Measurements from ENCODE around the gene QRFP.

DNA sequence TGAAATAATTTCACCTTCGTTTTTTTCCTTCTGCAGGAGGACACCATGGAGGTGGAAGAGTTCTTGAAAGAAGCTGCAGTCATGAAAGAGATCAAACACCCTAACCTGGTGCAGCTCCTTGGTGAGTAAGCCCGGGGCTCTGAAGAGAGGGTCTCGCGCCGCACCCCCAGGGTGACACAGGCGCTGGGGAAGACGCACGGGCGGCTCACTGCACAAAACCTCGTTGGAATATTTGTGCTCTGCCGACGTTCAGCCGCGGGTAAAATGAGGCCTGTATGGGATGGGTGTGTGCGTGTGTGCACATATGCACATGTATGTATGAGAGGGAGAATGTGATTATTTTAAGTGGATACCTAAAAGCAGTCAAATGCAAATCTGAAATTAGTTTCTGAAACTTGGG is 24.5 kb downstream of the QRFP start:
- TF ChIP-seq, protein P1, sequence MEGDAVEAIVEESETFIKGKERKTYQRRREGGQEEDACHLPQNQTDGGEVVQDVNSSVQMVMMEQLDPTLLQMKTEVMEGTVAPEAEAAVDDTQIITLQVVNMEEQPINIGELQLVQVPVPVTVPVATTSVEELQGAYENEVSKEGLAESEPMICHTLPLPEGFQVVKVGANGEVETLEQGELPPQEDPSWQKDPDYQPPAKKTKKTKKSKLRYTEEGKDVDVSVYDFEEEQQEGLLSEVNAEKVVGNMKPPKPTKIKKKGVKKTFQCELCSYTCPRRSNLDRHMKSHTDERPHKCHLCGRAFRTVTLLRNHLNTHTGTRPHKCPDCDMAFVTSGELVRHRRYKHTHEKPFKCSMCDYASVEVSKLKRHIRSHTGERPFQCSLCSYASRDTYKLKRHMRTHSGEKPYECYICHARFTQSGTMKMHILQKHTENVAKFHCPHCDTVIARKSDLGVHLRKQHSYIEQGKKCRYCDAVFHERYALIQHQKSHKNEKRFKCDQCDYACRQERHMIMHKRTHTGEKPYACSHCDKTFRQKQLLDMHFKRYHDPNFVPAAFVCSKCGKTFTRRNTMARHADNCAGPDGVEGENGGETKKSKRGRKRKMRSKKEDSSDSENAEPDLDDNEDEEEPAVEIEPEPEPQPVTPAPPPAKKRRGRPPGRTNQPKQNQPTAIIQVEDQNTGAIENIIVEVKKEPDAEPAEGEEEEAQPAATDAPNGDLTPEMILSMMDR (IDR thresholded peaks at IDR 0.05 in 2 of 3, conservative IDR thresholded peaks at IDR 0.05 in 1 of 3; ENCODE audit: borderline replicate concordance in 1 of 3, insufficient read depth in 1 of 3, low read depth in 2 of 3, low read length in 2 of 3), result no peak
- TF ChIP-seq POLR2A (IDR thresholded peaks at IDR 0.05; ENCODE audit: borderline replicate concordance, extremely low read depth, insufficient read depth, insufficient read length), result no peak
- no peak for TF ChIP-seq EZH2 (IDR thresholded peaks at IDR 0.05)
- TF ChIP-seq CEBPB (IDR thresholded peaks at IDR 0.05; ENCODE audit: low read depth), result no peak
